Keratinocyte (primary cell): ENCODE data around the gene CD2AP. TPM values are rescaled to one million over a fixed set of nuclear protein-coding genes. Genes with fewer than 3 reads are reported as not detected.

ENCODE experiments used
- DNase-seq: peaks from one replicate; pipeline ENCODE4 v3.0.0-alpha.2; 2011; ENCODE audit warnings: low read depth, missing footprints, low spot score
- FAIRE-seq: peaks from 2 replicates; lab custom pipeline; 2011; peaks lifted over from hg19 to GRCh38; lab: Jason Lieb, UNC
- H2AFZ ChIP-seq: 2 replicates; pipeline ENCODE4 v1.6.0; 2012; ENCODE audit warnings: low read length, control low read depth, inconsistent platforms; ENCODE audit not compliant: control insufficient read depth
- H3K27ac ChIP-seq: 2 replicates; pipeline ENCODE4 v1.5.1; 2011; ENCODE audit warnings: low read length; ENCODE audit not compliant: control insufficient read depth, insufficient read depth
- H3K27me3 ChIP-seq: 3 replicates; pipeline ENCODE4 v1.6.0; 2011; ENCODE audit warnings: low read length; ENCODE audit not compliant: control insufficient read depth, insufficient read depth; ENCODE audit errors: extremely low read depth
- H3K36me3 ChIP-seq, 2 experiments: 2 replicates in 1 of 2; 3 replicates in 1 of 2; pipeline ENCODE4 v1.5.1; 2011; ENCODE audit warnings: low read length in 2 of 2, mild to moderate bottlenecking in 1 of 2; ENCODE audit not compliant: control insufficient read depth in 2 of 2, insufficient read depth in 2 of 2; ENCODE audit errors: extremely low read depth in 1 of 2
- H3K4me1 ChIP-seq: 3 replicates; pipeline ENCODE4 v1.5.1; 2011; ENCODE audit warnings: low read length; ENCODE audit not compliant: control insufficient read depth, insufficient read depth; ENCODE audit errors: extremely low read depth
- H3K4me2 ChIP-seq: 3 replicates; pipeline ENCODE4 v1.6.0; 2011; ENCODE audit warnings: low read depth, low read length; ENCODE audit not compliant: control insufficient read depth, insufficient read depth; ENCODE audit errors: extremely low read depth
- H3K4me3 ChIP-seq, 3 experiments: fragments of 200-600 bp in 1 of 3; sonication (generic) in 1 of 3; 2 replicates in 2 of 3; 3 replicates in 1 of 3; pipeline ENCODE4 v1.5.1; 2011 to 2016; ENCODE audit warnings: low read length in 3 of 3, mild to moderate bottlenecking in 3 of 3, control low read depth in 2 of 3, inconsistent platforms in 1 of 3, low read depth in 1 of 3, mixed read lengths in 1 of 3, mixed run types in 1 of 3, moderate library complexity in 1 of 3; ENCODE audit not compliant: control insufficient read depth in 2 of 3, insufficient read depth in 2 of 3; ENCODE audit errors: extremely low read depth in 1 of 3
- H3K79me2 ChIP-seq: 2 replicates; pipeline ENCODE4 v1.6.0; 2012; ENCODE audit warnings: low read length; ENCODE audit not compliant: control insufficient read depth, insufficient read depth
- H3K9ac ChIP-seq: 3 replicates; pipeline ENCODE4 v1.6.0; 2011; ENCODE audit warnings: low read length; ENCODE audit not compliant: control insufficient read depth, insufficient read depth; ENCODE audit errors: extremely low read depth
- H3K9me1 ChIP-seq: 3 replicates; pipeline ENCODE4 v1.6.0; 2011; ENCODE audit warnings: low read length; ENCODE audit not compliant: control insufficient read depth, insufficient read depth; ENCODE audit errors: extremely low read depth
- H3K9me3 ChIP-seq: 2 replicates; pipeline ENCODE4 v1.5.1; 2012; ENCODE audit warnings: low read depth, low read length; ENCODE audit not compliant: control insufficient read depth
- H4K20me1 ChIP-seq: 3 replicates; pipeline ENCODE4 v1.6.0; 2011; ENCODE audit warnings: low read length; ENCODE audit not compliant: control insufficient read depth, insufficient read depth; ENCODE audit errors: extremely low read depth
- EZH2 ChIP-seq: IDR thresholded peaks from one replicate; pipeline ENCODE4 v1.6.1; 2012; ENCODE audit warnings: inconsistent platforms, mild to moderate bottlenecking, low read length, moderate library complexity
- dilution Hi-C: fragments of 300-500 bp; cut with MboI; formaldehyde crosslinking; loops from one replicate; pipeline ENCODE4 v1.7.0; 2020; ENCODE audit warnings: low sequenced_read_pairs; ENCODE audit not compliant: extremely low pct_ligation_motif_present
- polyA plus RNA-seq, 5 experiments: library from polyadenylated mRNA; depleted of rRNA in 3 of 5; stranded (reverse) in 3 of 5; stranded (forward) in 1 of 5; unstranded in 1 of 5; fragments of >200 nt; gene quantifications; 1 replicate in 1 of 5; 2 replicates in 3 of 5; 3 replicates in 1 of 5; pipeline versions ENCODE4 v1.2.1 to v1.2.3, GENCODE V29; 2011 to 2012; ENCODE audit warnings: missing spikeins in 2 of 5, low read depth in 1 of 5, low replicate concordance in 1 of 5
- TF ChIP-seq, protein P1 (sequence below), 3 experiments: IDR thresholded peaks in 1 of 3; conservative IDR thresholded peaks in 1 of 3; optimal IDR thresholded peaks in 1 of 3; 2 replicates in 2 of 3; 3 replicates in 1 of 3; pipeline versions ENCODE3 to v1.5.1; 2011; ENCODE audit warnings: low read length in 3 of 3, mild to moderate bottlenecking in 3 of 3, moderate library complexity in 2 of 3, control low read depth in 1 of 3, inconsistent platforms in 1 of 3; ENCODE audit not compliant: insufficient read depth in 2 of 3; ENCODE audit errors: extremely low read depth in 1 of 3

Gene CD2AP
- polyA plus RNA-seq, 1 donor (not counting 4 experiments of a cell fraction or from before 2014, with no cell fraction given) = 23.9 TPM

GRCh38 chr6:47648031-47648430, 170.4 kb downstream of the CD2AP start:
- no peak overlapping the region for H3K27ac ChIP-seq
- H3K9ac ChIP-seq = no peak overlapping the region
- no peak for DNase-seq
- H4K20me1 ChIP-seq = no peaks in the 10 kb centered on the region
- H3K36me3 ChIP-seq = no peaks in the 10 kb centered on the region
- peaks cover 8% of the 10 kb centered on the region for H3K4me1 ChIP-seq
- H3K27me3 ChIP-seq = no peaks in the 10 kb centered on the region
- no peaks in the 10 kb centered on the region for H3K9me1 ChIP-seq
- FAIRE-seq = no peak
- H3K9me3 ChIP-seq = no peaks in the 10 kb centered on the region
- H3K4me3 ChIP-seq = no peak overlapping the region
- no peaks in the 10 kb centered on the region for H3K79me2 ChIP-seq
- no peak overlapping the region for H2AFZ ChIP-seq
- dilution Hi-C loops = no loop called here
- H3K4me2 ChIP-seq = no peak overlapping the region
- TF ChIP-seq, protein P1, sequence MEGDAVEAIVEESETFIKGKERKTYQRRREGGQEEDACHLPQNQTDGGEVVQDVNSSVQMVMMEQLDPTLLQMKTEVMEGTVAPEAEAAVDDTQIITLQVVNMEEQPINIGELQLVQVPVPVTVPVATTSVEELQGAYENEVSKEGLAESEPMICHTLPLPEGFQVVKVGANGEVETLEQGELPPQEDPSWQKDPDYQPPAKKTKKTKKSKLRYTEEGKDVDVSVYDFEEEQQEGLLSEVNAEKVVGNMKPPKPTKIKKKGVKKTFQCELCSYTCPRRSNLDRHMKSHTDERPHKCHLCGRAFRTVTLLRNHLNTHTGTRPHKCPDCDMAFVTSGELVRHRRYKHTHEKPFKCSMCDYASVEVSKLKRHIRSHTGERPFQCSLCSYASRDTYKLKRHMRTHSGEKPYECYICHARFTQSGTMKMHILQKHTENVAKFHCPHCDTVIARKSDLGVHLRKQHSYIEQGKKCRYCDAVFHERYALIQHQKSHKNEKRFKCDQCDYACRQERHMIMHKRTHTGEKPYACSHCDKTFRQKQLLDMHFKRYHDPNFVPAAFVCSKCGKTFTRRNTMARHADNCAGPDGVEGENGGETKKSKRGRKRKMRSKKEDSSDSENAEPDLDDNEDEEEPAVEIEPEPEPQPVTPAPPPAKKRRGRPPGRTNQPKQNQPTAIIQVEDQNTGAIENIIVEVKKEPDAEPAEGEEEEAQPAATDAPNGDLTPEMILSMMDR (optimal IDR thresholded peaks at IDR 0.05 in 1 of 3, IDR thresholded peaks at IDR 0.05 in 1 of 3, conservative IDR thresholded peaks at IDR 0.05 in 1 of 3; ENCODE audit: extremely low read depth in 1 of 3, insufficient read depth in 2 of 3, low read length in 3 of 3) = no peak
- no peak for TF ChIP-seq EZH2

DNA sequence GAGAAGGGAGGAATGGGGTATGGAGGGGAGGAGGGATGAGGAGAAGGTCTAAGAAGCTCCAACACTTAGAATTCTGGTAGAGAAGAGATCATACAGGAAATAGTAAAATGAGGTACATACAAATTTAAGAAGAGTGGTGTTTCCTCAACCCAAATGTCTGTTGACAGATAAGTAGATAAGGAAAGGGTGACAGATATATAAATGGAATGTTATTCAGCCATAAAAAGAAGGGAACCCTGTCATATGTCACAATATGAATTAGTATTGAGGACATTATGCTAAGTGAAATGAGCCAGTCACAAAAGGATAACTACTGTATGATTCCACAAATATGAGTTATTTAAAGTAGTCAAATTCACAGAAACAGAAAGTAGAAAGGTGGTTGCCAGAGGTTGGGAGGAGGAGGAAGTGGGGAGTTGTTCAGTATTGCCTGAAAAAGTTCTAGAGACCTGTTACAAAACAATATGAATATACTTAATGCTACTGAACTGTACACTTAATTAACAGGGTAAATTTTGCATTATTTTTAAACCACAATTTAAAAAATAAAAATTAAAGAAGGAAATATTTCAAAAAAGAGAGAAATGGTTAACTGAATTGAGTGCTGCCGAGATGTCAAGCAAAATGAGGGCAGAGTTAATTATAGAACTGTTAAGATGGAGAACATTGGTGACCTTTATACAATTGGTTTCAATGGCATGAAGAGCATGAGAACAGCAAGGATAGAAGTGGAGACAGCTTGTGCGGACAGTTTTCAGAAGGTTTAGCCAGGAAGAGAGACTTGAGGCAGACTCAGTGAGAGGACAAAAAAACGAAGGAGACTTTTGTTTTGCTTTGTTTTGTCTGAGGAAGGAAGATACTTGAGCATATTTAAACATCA, 173.2 kb downstream of the CD2AP start:
- no peak for DNase-seq
- H3K4me1 ChIP-seq = peaks cover 11% of the 10 kb centered on the region
- no peaks in the 10 kb centered on the region for H3K79me2 ChIP-seq
- H3K36me3 ChIP-seq = no peaks in the 10 kb centered on the region
- no peak overlapping the region for H3K9ac ChIP-seq
- no peaks in the 10 kb centered on the region for H3K27me3 ChIP-seq
- H3K4me3 ChIP-seq = no peak overlapping the region
- dilution Hi-C loops = no loop called here
- no peaks in the 10 kb centered on the region for H3K9me3 ChIP-seq
- TF ChIP-seq, protein P1 (optimal IDR thresholded peaks at IDR 0.05 in 1 of 3, IDR thresholded peaks at IDR 0.05 in 1 of 3, conservative IDR thresholded peaks at IDR 0.05 in 1 of 3; ENCODE audit: extremely low read depth in 1 of 3, insufficient read depth in 2 of 3, low read length in 3 of 3) = no peak
- no peak for TF ChIP-seq EZH2
- H3K27ac ChIP-seq = no peak overlapping the region
- H3K9me1 ChIP-seq = no peaks in the 10 kb centered on the region
- no peaks in the 10 kb centered on the region for H4K20me1 ChIP-seq
- no peak overlapping the region for H3K4me2 ChIP-seq
- FAIRE-seq = no peak
- H2AFZ ChIP-seq = no peak overlapping the region
